Right ventricle myocardium inferior (tissue), 1 donor: ENCODE measurements around the gene TSPAN17. TPM values are rescaled to one million over a fixed set of nuclear protein-coding genes. Genes with fewer than 3 reads are reported as not detected.
A peak's percentile ranks its signal among the peaks of the same experiment; 100 is the strongest.

Source experiments
- ATAC-seq: fragments of 200-7000 bp; cut with Tn5 transposase; one replicate; pipeline ENCODE4 v1.9.1; 2020; ENCODE audit warnings: mild to moderate bottlenecking, moderate library complexity
- DNase-seq: peaks from one replicate; pipeline ENCODE4 v3.0.0; 2021; ENCODE audit errors: missing footprints
- intact Hi-C: fragments of 100-400 bp; cut with DNase I; formaldehyde crosslinking; loops from one replicate; pipeline ENCODE4 v1.11.0; 2022
- total RNA-seq: library from RNA; stranded (reverse); fragmentation: NEBNext Ultra II Directional; extraction: Animal tissue kit (Norgen Biotek cat#: 25700); gene quantifications from one replicate; pipeline ENCODE4 v1.2.1, GENCODE V29; 2021
- donor health status: DM: no; HTN: yes; CAD: no; lungs with severe emphysema.

TSPAN17 gene
- total RNA-seq, 1 donor from 2014 or later, result 30.0 TPM

DNA sequence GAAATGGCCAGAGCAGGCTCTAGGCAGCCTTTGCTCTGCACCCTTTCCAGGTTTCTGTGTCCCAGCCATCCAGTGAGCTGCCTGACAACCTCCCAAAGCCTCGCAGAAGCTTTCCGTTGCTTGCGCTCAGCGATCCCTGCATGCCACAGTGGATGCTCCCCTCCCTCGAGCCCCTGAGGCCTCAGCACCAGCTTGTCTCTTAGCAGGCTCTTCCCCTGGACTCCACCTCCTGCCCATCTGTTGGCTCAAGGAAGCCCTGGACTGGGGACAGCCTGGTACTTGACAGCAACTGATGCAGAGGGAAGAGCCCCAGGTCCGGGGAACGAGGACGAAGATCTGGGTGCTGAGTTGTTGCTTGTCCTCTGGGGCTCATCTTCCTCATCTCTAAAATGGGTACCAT, 23.2 kb downstream of the TSPAN17 start:
- ATAC-seq (no peak), DNase-seq (no peak)
- intact Hi-C loops, result no loop called here

DNA sequence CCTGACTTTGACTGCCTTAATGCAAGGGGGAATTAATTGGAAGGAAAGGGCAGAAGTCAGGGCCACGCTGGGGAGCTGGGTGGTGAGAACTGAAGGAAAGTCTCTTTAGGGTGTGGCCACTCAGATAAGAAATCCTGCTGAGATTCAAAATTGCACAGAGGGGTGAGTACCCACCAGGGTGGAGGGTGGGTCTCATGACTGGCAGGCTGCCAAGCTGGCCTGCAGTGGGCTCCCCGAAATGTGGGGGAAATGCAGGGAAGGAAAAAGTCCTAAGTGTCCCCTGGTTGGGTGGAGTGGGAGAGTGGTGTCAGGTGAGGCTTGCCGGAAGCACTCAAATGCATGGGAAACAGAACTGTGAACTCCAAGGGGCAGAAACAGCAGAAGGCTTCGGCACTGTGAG, 24.1 kb downstream of the TSPAN17 start:
- DNase-seq (no peak), ATAC-seq (no peak)
- intact Hi-C loops, result no loop called here

DNA sequence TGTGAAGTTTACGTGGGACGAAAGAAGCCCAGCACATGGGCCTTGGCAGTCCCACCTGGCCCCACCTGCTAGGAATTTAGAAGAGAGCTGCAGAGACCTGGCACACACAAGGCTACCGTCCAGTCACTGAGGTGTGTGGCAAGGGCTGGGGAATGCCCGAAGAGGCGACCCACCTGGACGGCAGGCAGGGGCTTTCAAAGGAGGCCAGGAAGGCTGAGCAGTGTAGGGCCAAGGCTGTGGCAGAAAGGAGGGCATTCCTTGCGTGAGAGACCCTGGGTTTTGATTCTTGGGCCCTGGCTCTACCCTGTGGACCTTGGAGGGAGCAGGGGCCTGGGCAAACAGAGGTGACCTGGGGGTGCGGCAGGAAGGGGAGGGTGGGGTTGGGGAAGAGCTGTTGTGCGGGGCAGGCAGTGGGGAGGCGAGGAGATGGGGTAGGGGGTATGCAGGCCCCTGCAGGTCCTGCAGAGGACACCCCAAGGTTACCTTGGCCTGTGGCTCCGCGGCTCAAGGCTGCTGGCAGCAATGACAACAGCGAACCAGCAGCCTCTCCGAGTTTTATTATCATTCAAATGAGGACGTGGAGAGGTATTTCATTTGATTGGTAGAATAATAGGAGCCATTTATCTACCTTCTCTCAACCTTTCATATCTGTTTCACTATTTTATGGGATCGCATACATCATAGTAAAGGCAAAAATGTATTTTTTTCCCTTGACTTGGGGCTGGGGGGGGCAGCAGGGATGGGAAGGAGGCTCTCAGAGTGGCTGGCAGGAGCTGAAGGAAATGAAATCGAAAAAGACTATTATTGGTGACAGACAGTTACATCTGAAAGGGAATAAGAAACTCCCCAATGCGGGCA, 24.8 kb downstream of the TSPAN17 start:
- intact Hi-C loops, result no loop called here
- DNase-seq, result no peak

DNA sequence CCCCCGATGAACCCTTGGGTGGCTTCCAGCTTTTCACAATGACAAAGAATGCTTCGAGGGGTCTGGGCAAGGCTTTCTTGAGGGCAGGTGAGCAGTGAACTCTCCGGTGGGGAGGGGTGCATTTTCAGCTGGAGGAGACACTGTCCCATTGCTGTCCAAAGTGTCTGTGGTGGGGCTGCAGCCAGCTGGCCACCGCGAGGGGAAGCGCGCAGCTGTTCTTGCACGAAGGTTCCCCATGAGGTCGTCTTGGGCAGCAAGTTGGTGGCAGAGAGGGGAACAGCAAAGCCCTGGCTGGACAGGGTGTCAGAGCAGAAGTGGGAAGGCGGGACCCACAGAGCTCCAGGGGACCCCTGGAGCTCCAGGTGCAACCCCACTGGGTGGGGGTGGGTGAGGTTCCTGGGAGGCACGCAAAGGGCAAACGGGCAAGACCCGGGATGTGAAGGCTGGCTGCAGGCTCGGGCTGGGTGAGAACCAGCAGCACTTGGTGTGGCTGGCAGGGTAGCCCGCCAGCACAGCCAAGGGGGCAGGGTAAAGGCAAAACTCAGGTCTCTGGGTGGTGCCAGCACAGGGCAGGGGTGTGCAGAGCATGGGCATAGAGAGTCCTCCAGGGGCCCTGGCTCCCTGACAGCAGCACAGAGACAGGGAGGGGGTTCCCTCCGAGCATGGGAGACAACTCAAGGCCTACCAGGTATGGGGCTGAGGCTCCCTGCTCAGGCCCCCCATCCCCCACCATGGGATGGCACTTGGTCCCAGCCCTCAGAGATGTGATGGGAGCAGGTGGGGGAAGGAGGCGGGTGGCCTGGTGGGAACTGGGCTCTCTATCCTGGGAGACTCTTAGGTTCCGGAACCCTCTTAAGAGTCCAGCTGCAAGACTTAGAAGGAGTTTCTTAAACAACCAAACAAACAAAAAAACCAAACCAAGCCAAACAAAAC, 26.6 kb downstream of the TSPAN17 start:
- intact Hi-C loops, result no loop called here
- DNase-seq (no peak), ATAC-seq (no peak)

More for the DNA sequence above, 24.8 kb downstream of the TSPAN17 start:
- ATAC-seq, result no peak

DNA sequence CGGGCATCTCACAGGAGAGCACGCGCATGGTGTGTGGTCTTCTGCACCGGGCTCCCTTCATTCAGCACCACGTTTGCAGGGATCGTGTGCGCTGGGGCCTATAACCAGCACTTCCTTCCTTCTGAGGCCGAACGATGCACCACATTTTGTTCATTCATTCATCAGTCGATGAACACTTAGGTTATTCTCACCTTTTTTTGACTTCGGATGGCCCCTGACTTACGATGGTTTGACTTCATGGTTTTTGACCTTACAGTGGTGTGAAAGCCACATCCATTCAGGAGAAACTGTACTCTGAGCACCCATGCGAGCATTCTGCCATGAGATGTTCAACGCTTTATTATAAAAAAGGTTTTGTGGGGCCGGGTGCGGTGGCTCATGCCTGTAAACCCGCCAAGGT, 27.5 kb downstream of the TSPAN17 start:
- intact Hi-C loops, result no loop called here
- ATAC-seq (no peak), DNase-seq (no peak)

DNA sequence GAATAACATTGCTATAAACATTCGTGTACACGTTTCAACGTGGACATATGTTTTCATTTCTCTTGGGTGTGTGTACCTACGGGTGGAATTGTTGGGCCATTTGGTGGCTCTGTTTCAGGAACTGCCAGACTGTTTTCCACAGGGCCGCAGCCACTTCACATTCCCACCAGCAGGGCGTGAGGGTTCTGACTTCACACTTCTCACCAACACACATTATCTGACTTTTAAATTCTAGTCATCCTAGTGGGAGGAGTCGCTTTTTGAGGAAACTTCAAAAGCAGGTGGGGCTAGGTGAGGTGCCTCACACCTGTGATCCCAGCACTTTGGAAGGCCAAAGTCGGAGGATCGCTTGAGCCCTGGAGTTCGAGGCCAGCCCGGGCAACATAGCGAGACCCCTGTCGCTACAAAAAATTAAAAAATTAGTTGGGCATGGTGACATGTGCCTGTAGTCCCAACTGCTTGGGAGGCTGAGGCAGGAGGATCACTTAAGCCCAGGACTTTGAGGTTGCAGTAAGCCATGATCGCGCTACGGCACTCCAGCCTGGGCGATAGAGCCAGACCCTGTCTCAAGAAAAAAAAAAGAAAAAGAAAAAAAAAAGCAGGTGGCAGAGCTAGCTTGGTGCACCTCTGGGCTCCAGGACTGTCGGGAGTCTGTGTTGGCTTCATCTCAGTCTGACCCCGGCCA, 28.5 kb downstream of the TSPAN17 start:
- intact Hi-C loops, result no loop called here
- no peak for DNase-seq
- ATAC-seq, result no peak

DNA sequence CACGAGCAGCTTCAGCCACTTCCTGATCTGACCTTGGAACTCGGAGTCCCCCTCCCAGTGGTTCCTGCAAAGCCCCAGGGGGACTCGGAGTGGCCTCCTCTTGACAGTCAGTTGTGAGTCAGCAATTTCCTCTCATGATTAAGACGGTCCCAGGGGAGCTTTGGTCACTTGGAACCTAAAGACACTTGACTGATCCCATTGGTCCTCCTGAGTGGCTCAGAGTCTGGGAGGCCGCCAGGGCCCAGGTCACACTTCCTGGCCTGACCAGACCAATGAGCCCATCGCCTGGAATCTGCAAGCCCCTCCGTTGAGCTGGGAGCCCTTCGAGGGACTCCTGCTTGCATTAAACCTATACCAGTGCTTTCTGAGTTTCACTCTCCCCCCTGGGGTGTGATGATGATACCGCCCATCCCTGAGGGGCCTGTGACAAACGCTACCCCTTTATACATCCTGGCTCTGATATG, 29.1 kb downstream of the TSPAN17 start:
- DNase-seq (no peak), ATAC-seq (peak; percentile 4)
- intact Hi-C loops, result no loop called here

DNA sequence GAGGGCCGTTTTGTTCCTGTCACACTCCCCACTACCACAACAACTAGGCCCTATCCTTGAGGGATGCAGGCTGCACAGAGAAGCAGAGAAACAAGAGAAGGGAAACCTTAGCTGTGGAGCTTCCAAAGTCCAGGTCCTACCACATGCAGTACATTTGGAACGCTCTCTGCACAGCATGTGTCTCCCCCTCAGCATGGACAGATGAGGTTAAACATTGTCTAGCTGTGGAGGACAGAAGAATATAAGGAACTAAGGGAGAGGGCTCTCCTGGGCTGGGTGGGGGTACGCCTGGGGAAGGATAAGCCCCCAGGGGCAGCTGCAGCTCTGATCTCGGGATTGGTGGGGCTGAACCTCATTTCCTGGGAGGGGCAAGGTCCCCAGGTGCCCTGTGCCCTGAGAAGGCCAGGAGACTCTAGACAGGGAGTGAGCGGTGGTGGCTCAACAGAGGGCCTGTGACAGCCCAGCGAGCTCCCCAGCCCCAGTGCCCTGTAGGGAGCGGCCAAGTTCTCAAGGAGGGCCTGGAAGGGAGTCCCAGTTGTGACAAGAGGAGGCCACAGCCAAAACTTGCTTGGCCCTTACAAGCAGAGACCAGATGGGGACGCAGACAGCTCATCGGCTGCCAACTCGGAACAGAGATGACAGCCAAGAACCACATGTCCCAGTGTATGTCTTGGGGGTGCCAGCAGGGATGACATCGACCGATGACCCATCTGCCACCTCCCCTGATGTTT, 30.1 kb downstream of the TSPAN17 start:
- ATAC-seq (peak; percentile 72), DNase-seq (peak; percentile 79)
- intact Hi-C loops, result no loop called here

DNA sequence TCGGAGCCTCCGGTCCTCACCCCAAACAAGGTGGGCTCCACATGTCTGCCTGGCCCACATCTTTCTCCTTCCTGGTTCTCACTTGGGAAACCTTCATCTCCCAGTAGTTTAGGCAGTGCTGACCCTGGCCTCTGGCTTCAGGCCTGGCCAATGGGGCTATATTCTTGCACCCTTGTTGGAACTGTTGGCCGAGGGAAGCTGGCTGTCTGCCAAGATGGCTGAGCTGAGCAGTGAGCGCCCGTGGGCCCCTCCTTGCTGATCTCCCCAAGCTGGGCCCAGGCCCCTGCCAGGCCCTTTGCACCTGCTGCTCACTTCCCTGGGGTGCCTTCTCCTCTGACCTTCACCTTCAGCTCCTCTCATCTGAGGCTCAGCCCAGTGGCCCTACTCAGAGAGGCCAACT, 31.3 kb downstream of the TSPAN17 start:
- ATAC-seq (no peak), DNase-seq (no peak)
- intact Hi-C loops, result no loop called here

DNA sequence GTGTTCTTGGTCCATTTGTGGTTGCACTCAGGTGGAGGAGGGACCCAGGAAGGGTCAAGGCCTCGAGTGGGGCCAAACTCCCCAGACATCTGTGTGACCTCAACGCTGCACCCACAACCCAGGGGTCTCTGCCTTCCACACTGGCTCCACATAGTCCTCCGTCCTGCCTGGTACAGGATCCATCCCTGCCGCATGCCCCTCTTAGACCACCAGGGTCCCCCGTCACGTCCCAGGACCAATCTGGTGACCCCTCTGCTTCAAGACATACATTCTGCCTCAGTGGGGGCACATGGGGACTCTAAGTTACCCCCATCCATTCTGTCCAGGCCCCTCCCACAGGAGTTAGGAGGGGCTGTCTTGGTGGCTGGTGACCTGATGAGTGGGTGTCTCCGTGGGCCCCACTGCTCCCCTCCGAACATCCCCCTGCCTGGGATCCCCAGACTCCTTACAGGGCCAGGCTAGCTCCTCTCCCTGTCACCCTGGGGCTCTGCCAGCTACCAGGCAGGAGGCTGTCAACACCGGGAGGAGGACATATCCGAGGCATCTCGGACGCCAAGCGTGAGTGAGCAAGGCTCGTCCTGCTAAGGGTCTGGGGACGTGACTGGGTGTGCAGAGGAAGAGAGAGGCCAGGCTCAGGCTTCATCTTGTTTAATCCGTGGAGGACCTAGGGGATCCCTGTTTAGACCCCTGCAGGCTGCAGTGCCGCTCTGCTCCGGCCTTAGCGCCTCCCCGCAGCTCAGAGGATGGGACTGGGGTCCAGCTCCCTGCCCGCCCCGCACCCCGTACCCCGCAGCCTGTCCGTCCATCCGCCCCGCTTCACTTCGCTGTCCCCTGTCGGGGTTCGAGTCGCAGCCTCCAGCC, 32.3 kb downstream of the TSPAN17 start:
- intact Hi-C loops, result no loop called here
- no peak for DNase-seq
- peak; percentile 44 for ATAC-seq

DNA sequence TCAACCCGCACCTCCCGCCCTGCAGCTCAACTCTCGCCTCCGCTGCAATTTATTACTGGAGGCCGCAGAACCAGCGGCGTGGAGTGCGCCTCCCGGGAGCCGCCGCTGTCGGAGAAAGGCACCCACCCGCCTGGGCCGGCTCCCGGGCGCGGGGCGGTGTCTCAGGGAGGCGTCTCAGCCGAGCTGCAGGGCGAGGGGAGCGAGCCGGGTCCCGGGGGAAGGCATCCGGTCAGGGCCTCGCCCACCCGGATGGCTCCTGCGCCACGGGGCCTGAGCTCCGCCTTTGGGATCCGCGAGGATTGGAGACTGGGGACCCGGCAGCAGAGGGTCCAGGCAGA, 32.9 kb downstream of the TSPAN17 start:
- intact Hi-C loops, result no loop called here
- DNase-seq (no peak), ATAC-seq (no peak)

DNA sequence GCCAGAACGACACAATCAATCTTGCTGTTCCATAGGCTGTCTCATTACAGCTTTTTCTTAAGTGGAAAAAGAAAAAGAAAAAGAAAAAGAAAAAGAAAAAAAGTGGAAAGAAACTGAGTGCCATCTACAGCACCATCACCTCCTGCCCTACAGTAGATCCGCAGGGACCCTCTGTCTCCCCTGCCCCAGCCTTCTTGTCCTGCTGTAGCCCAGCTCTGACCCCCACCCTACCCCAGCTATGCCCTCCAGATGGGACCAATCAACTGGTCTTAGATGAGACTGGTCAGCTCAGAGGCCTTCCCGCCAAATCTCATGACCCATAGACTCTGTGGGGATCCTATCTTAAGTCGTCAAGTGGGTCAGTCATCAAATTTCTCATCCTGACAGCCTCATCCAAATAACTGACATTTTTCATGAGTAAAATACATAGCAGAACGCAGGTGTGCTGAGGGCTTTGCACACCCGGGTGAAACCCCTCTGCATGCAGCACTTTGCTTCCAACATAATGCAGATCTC, 34.8 kb downstream of the TSPAN17 start:
- intact Hi-C loops, result no loop called here
- DNase-seq, result no peak
- ATAC-seq, result no peak

DNA sequence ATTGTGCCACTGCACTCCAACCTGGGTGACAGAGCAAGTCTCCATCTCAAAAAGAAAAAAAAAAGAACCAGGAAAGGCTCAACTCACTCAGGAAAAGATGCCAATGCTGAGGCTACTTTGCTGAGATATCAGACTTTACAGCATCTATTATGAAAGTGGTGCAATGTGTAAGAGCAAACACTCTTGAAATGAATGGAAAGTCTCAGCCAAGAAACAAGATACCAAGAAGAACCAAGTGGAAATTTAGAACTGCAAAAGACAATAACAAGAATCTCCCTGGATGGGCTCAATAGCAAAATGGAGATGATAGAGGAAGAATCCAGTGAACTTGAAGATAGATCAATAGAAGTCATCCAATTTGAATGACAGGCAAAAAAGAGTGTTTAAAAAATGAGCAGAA, 37.7 kb downstream of the TSPAN17 start:
- intact Hi-C loops, result no loop called here
- DNase-seq (no peak), ATAC-seq (no peak)

DNA sequence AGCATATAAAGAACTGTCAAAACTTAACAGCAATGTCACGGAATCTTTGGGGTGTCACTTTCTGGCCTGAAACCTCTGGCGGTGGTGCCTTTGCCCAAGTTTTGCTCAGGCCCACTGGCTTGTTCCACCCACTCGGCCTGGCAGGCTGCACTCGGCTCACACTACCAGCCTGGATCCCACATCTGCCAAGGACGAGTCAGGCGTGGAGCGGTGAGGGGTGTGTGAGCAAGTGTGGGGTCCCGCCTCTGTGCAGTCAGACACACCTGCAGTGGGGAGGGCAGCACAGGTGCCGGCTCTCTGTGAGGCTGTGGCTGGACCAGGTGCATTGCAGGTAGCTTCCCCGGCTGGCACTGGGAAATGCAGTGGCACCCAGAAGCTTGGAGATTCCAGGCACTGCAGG, 40.0 kb downstream of the TSPAN17 start:
- ATAC-seq, result no peak
- intact Hi-C loops, result no loop called here
- DNase-seq, result no peak

DNA sequence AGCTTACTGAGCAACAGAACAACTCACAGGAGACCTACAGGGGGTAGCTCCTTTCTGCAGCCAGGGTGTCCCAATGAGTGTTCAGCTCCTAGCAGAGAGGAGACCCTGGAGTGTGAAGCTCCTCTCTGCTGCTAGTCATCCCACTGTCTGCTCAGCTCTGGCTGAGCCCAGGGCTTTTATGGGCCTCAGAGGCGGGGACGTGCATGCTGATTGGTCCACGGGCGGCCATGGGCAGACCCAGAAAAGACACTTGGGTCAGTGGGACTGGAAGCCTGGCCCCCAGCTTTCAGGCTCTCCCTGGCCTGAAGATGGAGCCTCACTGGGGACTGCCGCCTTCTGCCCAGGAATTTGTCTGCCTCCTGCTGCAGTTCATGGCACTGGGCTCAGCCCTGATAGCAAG, 40.6 kb downstream of the TSPAN17 start:
- ATAC-seq (no peak), DNase-seq (no peak)
- intact Hi-C loops, result no loop called here

DNA sequence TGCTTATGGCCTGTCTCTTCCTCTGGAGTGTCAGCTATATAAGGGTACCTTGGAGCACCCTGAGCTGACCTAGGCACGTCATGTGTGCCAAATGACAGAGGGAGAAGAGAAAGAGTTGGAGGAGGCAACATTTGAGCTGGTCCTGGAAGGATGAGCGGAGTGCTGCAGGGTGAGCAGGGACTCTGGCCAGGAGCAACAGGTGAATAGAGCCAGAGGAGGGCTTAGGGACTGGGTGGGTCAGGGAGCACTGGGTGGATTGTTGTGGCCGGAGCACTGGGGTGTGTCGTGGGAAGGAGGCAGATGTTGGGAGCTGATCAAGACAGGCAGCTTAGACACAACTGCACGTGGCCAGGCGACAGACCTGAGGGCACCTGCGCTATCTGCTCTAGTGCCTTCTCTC, 43.6 kb downstream of the TSPAN17 start:
- intact Hi-C loops, result no loop called here
- no peak for DNase-seq
- no peak for ATAC-seq

DNA sequence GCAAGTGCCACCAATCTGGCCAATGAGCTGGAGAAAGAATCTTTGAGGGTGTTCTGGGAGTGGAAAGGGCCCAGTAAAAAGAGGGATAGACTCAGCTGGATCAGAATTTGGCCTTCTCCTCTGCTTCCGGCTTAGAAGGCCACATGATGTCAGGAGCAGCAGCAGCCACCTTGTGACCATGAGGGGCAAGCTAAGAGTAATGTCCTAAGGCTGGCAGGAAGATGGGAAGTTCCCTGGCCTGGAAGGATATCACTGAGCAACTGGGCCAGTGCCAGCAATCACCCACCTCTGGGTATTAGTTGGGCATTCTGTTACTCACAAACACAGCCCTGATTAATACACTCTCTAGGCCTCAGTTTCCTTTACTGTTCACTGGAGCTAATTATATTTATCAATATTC, 44.2 kb downstream of the TSPAN17 start:
- intact Hi-C loops, result no loop called here
- ATAC-seq (no peak), DNase-seq (no peak)

DNA sequence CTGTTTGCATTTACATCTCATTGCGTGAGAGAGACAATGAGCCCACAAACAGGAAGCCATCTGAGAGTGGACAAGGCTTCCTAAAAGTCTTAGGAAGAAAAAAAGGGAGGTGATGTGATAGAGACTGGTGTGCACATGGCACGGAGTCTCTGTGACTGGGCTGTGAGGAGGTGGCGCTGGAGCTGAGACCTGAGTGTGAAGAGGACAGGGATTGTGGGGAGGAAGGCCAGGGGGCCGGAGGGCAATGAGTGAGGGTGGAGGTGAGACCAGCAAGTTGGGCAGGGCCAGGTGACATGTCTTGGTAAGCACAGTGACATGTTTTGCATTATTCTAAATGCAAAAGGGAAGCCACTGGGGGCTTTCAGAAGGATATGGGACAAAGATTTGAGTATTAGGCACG, 45.0 kb downstream of the TSPAN17 start:
- DNase-seq, result no peak
- intact Hi-C loops, result no loop called here
- ATAC-seq, result no peak
